A549 (cell line): Measurements from ENCODE around the gene OTX1. TPM values are rescaled to one million over a fixed set of nuclear protein-coding genes. Genes with fewer than 3 reads are reported as not detected.

Experiments
- ATAC-seq, 2 experiments: fragments of 200-7000 bp in 1 of 2; fragments of >200 bp in 1 of 2; cut with Nextera tagmentation in 1 of 2; cut with Tn5 transposase in 1 of 2; 3 replicates each; pipeline versions ENCODE4 v1.8.0 to v1.9.1; 2018 to 2020; ENCODE audit warnings: mild to moderate bottlenecking in 1 of 2, moderate library complexity in 1 of 2
- CTCF ChIA-PET: fragments of 300-600 bp; sonication (Branson Sonifier 250); formaldehyde crosslinking; extraction: SDS; loops from one replicate; lab custom pipeline; 2021; ENCODE audit warnings: antibody characterized with exemption, inconsistent platforms; lab: Yijun Ruan, JAX
- POLR2A ChIA-PET: fragments of 350-600 bp; formaldehyde crosslinking; extraction: SDS; loops from one replicate; lab custom pipeline; 2021; ENCODE audit warnings: antibody characterized with exemption, inconsistent platforms; lab: Yijun Ruan, JAX
- DNase-seq, 2 experiments: peaks; one replicate each; pipeline versions ENCODE4 v3.0.0 to v3.0.0-alpha.2; 2011 to 2016; ENCODE audit warnings: low read depth in 1 of 2, low spot score in 1 of 2
- FAIRE-seq: peaks from 2 replicates; lab custom pipeline; 2011; peaks lifted over from hg19 to GRCh38; lab: Jason Lieb, UNC
- H3K27ac ChIP-seq, 2 experiments: fragments of >200 bp; sonication (Bioruptor Twin); formaldehyde crosslinking; 3 replicates each; pipeline ENCODE4 v1.5.1; 2016 to 2017
- H3K4me1 ChIP-seq: fragments of >200 bp; sonication (Bioruptor Twin); formaldehyde crosslinking; 3 replicates; pipeline ENCODE4 v1.6.1; 2016
- H3K4me2 ChIP-seq: fragments of >200 bp; sonication (Bioruptor Twin); formaldehyde crosslinking; 3 replicates; pipeline ENCODE4 v1.6.1; 2016
- H3K4me3 ChIP-seq: fragments of >200 bp; sonication (Bioruptor Twin); formaldehyde crosslinking; 3 replicates; pipeline ENCODE4 v1.5.1; 2016
- H3K9me3 ChIP-seq: fragments of >200 bp; sonication (Bioruptor Twin); formaldehyde crosslinking; 3 replicates; pipeline ENCODE4 v1.6.1; 2016
- CBX2 ChIP-seq: fragments of 200-600 bp; sonication (generic); IDR thresholded peaks from 2 replicates; pipeline ENCODE4 v1.6.1; 2016; ENCODE audit warnings: low read depth, mild to moderate bottlenecking, borderline replicate concordance
- CEBPB ChIP-seq, 2 experiments: fragments of >200 bp in 1 of 2; sonication (Bioruptor Twin) in 1 of 2; formaldehyde crosslinking in 1 of 2; IDR thresholded peaks; 2 replicates each; pipeline ENCODE4 v1.6.1; 2012 to 2016
- EHF ChIP-seq: fragments of 250-450 bp; sonication (Bioruptor Pico); IDR thresholded peaks from 2 replicates; pipeline ENCODE4 v1.5.0; 2020; ENCODE audit warnings: mild to moderate bottlenecking
- ESRRA ChIP-seq: fragments of 150-350 bp; IDR thresholded peaks from 2 replicates; pipeline ENCODE4 v1.6.1; 2014; ENCODE audit warnings: mild to moderate bottlenecking, low read length, borderline replicate concordance
- FOSL2 ChIP-seq, 2 experiments: fragments of 450-650 bp in 1 of 2; fragments of >200 bp in 1 of 2; sonication (Bioruptor Twin) in 1 of 2; formaldehyde crosslinking; IDR thresholded peaks; 2 replicates each; pipeline versions ENCODE4 v1.5.0 to v1.6.1; 2016 to 2020; ENCODE audit warnings: mild to moderate bottlenecking in 1 of 2, moderate library complexity in 1 of 2
- GATA3 ChIP-seq: IDR thresholded peaks from 2 replicates; pipeline ENCODE4 v1.6.1; 2012; ENCODE audit warnings: borderline replicate concordance
- HEYL ChIP-seq: fragments of 250-450 bp; sonication (Bioruptor Pico); IDR thresholded peaks from 2 replicates; pipeline ENCODE4 v1.8.0; 2021; ENCODE audit warnings: mild to moderate bottlenecking, moderate library complexity
- HOXB5 ChIP-seq: fragments of 250-450 bp; sonication (Bioruptor Pico); IDR thresholded peaks from 2 replicates; pipeline ENCODE4 v1.5.0; 2020; ENCODE audit warnings: mild to moderate bottlenecking, moderate library complexity
- JUNB ChIP-seq: fragments of >200 bp; sonication (Bioruptor Twin); formaldehyde crosslinking; IDR thresholded peaks from 2 replicates; pipeline ENCODE4 v1.6.1; 2016
- MAFK ChIP-seq: fragments of 450-650 bp; IDR thresholded peaks from 2 replicates; pipeline ENCODE4 v1.6.1; 2014; ENCODE audit not compliant: partially characterized antibody
- MYC ChIP-seq: IDR thresholded peaks from 2 replicates; pipeline ENCODE4 v1.6.1; 2012; ENCODE audit warnings: mild to moderate bottlenecking, inconsistent platforms, low read length, improper control_type of control experiment, borderline replicate concordance
- NFE2L2 ChIP-seq: fragments of 150-350 bp; conservative IDR thresholded peaks from 2 replicates; pipeline ENCODE4 v1.6.1; 2014; ENCODE audit warnings: low read length
- PHF8 ChIP-seq: fragments of 200-600 bp; sonication (generic); IDR thresholded peaks from 2 replicates; pipeline ENCODE4 v1.6.1; 2016; ENCODE audit warnings: low read depth, mild to moderate bottlenecking, antibody characterized with exemption, moderate library complexity, borderline replicate concordance
- POLR2A ChIP-seq: IDR thresholded peaks from 2 replicates; pipeline ENCODE4 v1.6.1; 2012; ENCODE audit warnings: mild to moderate bottlenecking, low read length
- ZC3H11A ChIP-seq: fragments of 450-650 bp; IDR thresholded peaks from 2 replicates; pipeline ENCODE4 v1.6.1; 2014; ENCODE audit warnings: antibody characterized with exemption, mild to moderate bottlenecking
- ZFP36 ChIP-seq: fragments of 450-650 bp; IDR thresholded peaks from 2 replicates; pipeline ENCODE4 v1.6.1; 2014; ENCODE audit warnings: borderline replicate concordance; ENCODE audit not compliant: partially characterized antibody
- ZSCAN20 ChIP-seq: fragments of 250-450 bp; sonication (Bioruptor Pico); IDR thresholded peaks from 2 replicates; pipeline ENCODE4 v1.8.0; 2022; ENCODE audit warnings: mild to moderate bottlenecking, moderate library complexity
- WGBS: methylation state at CpG from one replicate; pipeline ENCODE4 v1.1.6; 2017; ENCODE audit errors: missing lambda C conversion rate; 5-methylcytosine and 5-hydroxymethylcytosine counted together
- polyA plus RNA-seq, 4 experiments: library from polyadenylated mRNA; depleted of rRNA in 3 of 4; stranded (reverse); fragments of >200 nt; fragmentation: RNase III in 1 of 4; extraction: RNeasy Plus Mini Kit Qiagen cat#74134 plus additional on column Dnase treatment in 1 of 4; gene quantifications; 2 replicates in 3 of 4; 3 replicates in 1 of 4; pipeline ENCODE4 v1.2.3, GENCODE V29; 2011 to 2017
- TF ChIP-seq, protein P1 (sequence below): fragments of 250-450 bp; sonication (Bioruptor Pico); IDR thresholded peaks from 2 replicates; pipeline ENCODE4 v1.5.0; 2021; ENCODE audit warnings: mild to moderate bottlenecking, moderate library complexity, borderline replicate concordance
- TF ChIP-seq, protein P2 (sequence below): fragments of >200 bp; sonication (Bioruptor Twin); formaldehyde crosslinking; IDR thresholded peaks from 3 replicates; pipeline ENCODE4 v1.5.1; 2016
- TF ChIP-seq, protein P3 (sequence below): fragments of 150-350 bp; IDR thresholded peaks from 2 replicates; pipeline ENCODE4 v1.6.1; 2014; ENCODE audit warnings: low read depth, mild to moderate bottlenecking, low read length
- TF ChIP-seq, protein P4 (sequence below): fragments of >200 bp; sonication (Bioruptor Twin); formaldehyde crosslinking; IDR thresholded peaks from 3 replicates; pipeline ENCODE4 v1.6.1; 2016

OTX1 gene
- polyA plus RNA-seq, 2 of the 4 experiments (the other 2 are of a cell fraction): 0.26 to 2.5 TPM

DNA sequence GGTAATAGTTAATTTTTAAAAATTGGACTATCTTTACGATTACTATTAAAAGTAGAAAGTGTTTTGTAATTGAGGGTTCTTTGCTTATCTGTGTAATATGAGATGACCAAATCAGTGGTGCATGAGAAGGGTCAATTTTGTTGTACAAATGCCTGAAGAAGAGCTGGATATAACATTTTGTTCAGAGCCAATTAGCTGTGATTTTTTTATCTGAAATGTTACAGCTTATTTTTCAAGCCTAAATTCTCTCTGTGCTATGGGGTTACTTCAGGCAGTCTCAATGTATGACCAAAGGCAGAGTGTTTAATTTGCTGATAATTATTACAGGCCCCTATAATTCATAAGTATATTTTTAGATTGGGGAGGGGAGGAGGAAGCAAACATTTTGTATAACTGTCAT, 41.8 kb downstream of the OTX1 start:
- CTCF ChIA-PET: no interaction called here
- no peak for ATAC-seq

DNA sequence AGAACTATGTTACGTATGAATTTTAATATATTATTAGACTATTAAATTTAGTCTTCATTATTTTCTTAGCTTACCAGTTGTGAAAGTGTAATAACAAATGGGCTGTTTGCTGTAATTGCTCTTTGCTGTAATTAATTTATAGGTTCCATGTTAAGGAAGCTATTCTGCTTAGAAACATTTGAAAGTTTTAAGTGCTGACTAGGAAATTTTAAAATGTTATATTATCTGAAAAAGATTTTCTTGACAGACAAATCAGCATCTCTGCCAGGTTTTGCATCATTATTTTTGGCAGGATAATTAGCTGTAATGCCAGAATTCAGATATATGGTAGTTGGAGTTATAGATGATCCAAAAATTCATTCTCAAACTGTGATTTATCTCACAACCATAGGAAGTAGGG, 42.2 kb downstream of the OTX1 start:
- 2% methylated on average over 1 of the region's 1 CpG for WGBS
- DNase-seq (no peak), ATAC-seq (no peak), FAIRE-seq (no peak)
- Histone ChIP-seq H3K4me3 (no peak overlapping the region), H3K27ac (no peak overlapping the region), H3K9me3 (no peaks in the 10 kb centered on the region), H3K4me1 (no peaks in the 10 kb centered on the region), H3K4me2 (no peak overlapping the region)
- POLR2A ChIA-PET: no interaction called here
- CTCF ChIA-PET: no interaction called here
- TF ChIP-seq MAFK (peak; percentile 53), PHF8 (no peak)
- TF ChIP-seq, all 56 proteins: peak for 1

More for the DNA sequence above, 41.8 kb downstream of the OTX1 start:
- Histone ChIP-seq H3K4me3 (no peak overlapping the region), H3K4me2 (no peak overlapping the region), H3K4me1 (no peaks in the 10 kb centered on the region), H3K27ac (no peak overlapping the region), H3K9me3 (no peaks in the 10 kb centered on the region)
- TF ChIP-seq ZC3H11A (no peak), JUNB (no peak), CEBPB (IDR thresholded peaks at IDR 0.05) (no peak), HEYL (CRISPR knock-in tag) (no peak), EHF (CRISPR knock-in tag) (no peak), POLR2A (no peak), CBX2 (no peak), MYC (no peak), ESRRA (no peak), ZFP36 (no peak), GATA3 (no peak), FOSL2 (IDR thresholded peaks at IDR 0.05) (no peak), FOSL2 (CRISPR knock-in tag; IDR thresholded peaks at IDR 0.05) (no peak), NFE2L2 (no peak), HOXB5 (no peak), ZSCAN20 (CRISPR knock-in tag) (no peak), PHF8 (no peak)
- TF ChIP-seq, protein P1, sequence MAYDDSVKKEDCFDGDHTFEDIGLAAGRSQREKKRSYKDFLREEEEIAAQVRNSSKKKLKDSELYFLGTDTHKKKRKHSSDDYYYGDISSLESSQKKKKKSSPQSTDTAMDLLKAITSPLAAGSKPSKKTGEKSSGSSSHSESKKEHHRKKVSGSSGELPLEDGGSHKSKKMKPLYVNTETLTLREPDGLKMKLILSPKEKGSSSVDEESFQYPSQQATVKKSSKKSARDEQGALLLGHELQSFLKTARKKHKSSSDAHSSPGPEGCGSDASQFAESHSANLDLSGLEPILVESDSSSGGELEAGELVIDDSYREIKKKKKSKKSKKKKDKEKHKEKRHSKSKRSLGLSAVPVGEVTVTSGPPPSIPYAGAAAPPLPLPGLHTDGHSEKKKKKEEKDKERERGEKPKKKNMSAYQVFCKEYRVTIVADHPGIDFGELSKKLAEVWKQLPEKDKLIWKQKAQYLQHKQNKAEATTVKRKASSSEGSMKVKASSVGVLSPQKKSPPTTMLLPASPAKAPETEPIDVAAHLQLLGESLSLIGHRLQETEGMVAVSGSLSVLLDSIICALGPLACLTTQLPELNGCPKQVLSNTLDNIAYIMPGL (CRISPR knock-in tag): no peak
- TF ChIP-seq, protein P2, sequence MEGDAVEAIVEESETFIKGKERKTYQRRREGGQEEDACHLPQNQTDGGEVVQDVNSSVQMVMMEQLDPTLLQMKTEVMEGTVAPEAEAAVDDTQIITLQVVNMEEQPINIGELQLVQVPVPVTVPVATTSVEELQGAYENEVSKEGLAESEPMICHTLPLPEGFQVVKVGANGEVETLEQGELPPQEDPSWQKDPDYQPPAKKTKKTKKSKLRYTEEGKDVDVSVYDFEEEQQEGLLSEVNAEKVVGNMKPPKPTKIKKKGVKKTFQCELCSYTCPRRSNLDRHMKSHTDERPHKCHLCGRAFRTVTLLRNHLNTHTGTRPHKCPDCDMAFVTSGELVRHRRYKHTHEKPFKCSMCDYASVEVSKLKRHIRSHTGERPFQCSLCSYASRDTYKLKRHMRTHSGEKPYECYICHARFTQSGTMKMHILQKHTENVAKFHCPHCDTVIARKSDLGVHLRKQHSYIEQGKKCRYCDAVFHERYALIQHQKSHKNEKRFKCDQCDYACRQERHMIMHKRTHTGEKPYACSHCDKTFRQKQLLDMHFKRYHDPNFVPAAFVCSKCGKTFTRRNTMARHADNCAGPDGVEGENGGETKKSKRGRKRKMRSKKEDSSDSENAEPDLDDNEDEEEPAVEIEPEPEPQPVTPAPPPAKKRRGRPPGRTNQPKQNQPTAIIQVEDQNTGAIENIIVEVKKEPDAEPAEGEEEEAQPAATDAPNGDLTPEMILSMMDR: no peak
- TF ChIP-seq, protein P3, sequence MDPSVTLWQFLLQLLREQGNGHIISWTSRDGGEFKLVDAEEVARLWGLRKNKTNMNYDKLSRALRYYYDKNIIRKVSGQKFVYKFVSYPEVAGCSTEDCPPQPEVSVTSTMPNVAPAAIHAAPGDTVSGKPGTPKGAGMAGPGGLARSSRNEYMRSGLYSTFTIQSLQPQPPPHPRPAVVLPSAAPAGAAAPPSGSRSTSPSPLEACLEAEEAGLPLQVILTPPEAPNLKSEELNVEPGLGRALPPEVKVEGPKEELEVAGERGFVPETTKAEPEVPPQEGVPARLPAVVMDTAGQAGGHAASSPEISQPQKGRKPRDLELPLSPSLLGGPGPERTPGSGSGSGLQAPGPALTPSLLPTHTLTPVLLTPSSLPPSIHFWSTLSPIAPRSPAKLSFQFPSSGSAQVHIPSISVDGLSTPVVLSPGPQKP: no peak
- TF ChIP-seq, protein P4, sequence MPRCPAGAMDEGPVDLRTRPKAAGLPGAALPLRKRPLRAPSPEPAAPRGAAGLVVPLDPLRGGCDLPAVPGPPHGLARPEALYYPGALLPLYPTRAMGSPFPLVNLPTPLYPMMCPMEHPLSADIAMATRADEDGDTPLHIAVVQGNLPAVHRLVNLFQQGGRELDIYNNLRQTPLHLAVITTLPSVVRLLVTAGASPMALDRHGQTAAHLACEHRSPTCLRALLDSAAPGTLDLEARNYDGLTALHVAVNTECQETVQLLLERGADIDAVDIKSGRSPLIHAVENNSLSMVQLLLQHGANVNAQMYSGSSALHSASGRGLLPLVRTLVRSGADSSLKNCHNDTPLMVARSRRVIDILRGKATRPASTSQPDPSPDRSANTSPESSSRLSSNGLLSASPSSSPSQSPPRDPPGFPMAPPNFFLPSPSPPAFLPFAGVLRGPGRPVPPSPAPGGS: no peak
- DNase-seq (no peak), FAIRE-seq (no peak)
- WGBS: 42% methylated on average over 1 of the region's 1 CpG
- POLR2A ChIA-PET: no interaction called here
